HCT116 (cell line): ENCODE measurements around the gene DCTN3. TPM values are rescaled to one million over a fixed set of nuclear protein-coding genes. Genes with fewer than 3 reads are reported as not detected.

Experiments used
- ATAC-seq: fragments of 200-7000 bp; cut with Tn5 transposase; 2 replicates; pipeline ENCODE4 v1.9.1; 2020; ENCODE audit warnings: mild to moderate bottlenecking, moderate library complexity
- BruUV-seq: library from RNA; stranded (reverse); fragments of 400-500 nt; replicated peaks from 2 replicates; lab custom pipeline; 2021; lab: Mats Ljungman, UMichigan
- CTCF ChIA-PET: fragments of 300-600 bp; sonication (Branson Sonifier 250); formaldehyde crosslinking; loops from one replicate; lab custom pipeline; 2021; ENCODE audit warnings: antibody characterized with exemption; lab: Charles Lee
- POLR2A ChIA-PET: fragments of 300-600, 350-600 bp; sonication (Branson Sonifier 250); formaldehyde crosslinking; loops from one replicate; lab custom pipeline; 2021; ENCODE audit warnings: antibody characterized with exemption; lab: Charles Lee
- RAD21 ChIA-PET, 2 experiments: fragments of 300-600 bp; sonication (Branson Sonifier 250); formaldehyde crosslinking; loops; one replicate each; lab custom pipeline; 2023; ENCODE audit warnings: low total read pairs in 2 of 2; ENCODE audit not compliant: uncharacterized antibody in 2 of 2, unreplicated experiment in 2 of 2, low non-redundant PET in 1 of 2; lab: Charles Lee
- DNase-seq: peaks from one replicate; pipeline ENCODE4 v3.0.0-alpha.2; 2010; ENCODE audit warnings: low read depth, low spot score
- H2AFZ ChIP-seq: fragments of 200-600 bp; shearing (Covaris generic), sonication (generic); 2 replicates; pipeline ENCODE4 v1.6.1; 2017; ENCODE audit warnings: low read depth, mixed run types, mixed read lengths, antibody characterized with exemption, low read length; ENCODE audit not compliant: poor library complexity, severe bottlenecking
- H3K27ac ChIP-seq: 2 replicates; pipeline ENCODE4 v1.5.1; 2012; ENCODE audit warnings: low read depth, low read length
- H3K27me3 ChIP-seq: fragments of 200-600 bp; sonication (generic); 2 replicates; pipeline ENCODE4 v1.6.1; 2016; ENCODE audit warnings: mixed run types, low read length, mixed read lengths; ENCODE audit not compliant: insufficient read depth
- H3K36me3 ChIP-seq, 2 experiments: fragments of 200-500 bp in 1 of 2; fragments of 200-600 bp in 1 of 2; sonication (Bioruptor generic) in 1 of 2; sonication (generic) in 1 of 2; 2 replicates each; pipeline versions ENCODE4 v1.5.1 to v1.6.1; 2014 to 2016; ENCODE audit warnings: low read length in 2 of 2, inconsistent platforms in 1 of 2, mixed read lengths in 1 of 2, mixed run types in 1 of 2; ENCODE audit not compliant: insufficient read depth in 2 of 2, control insufficient read depth in 1 of 2
- H3K4me1 ChIP-seq, 2 experiments: fragments of 200-600 bp in 1 of 2; sonication (generic) in 1 of 2; 2 replicates each; pipeline versions ENCODE4 v1.5.1 to v1.6.1; 2012 to 2017; ENCODE audit warnings: low read length in 2 of 2, inconsistent platforms in 1 of 2, mild to moderate bottlenecking in 1 of 2, mixed read lengths in 1 of 2, mixed run types in 1 of 2, moderate library complexity in 1 of 2; ENCODE audit not compliant: insufficient read depth in 2 of 2, control insufficient read depth in 1 of 2
- H3K4me2 ChIP-seq: fragments of 200-600 bp; sonication (generic); 2 replicates; pipeline ENCODE4 v1.6.1; 2017; ENCODE audit warnings: mixed run types, low read length, mixed read lengths
- H3K4me3 ChIP-seq, 2 experiments: fragments of 200-600 bp in 1 of 2; sonication (generic) in 1 of 2; replicated peaks in 1 of 2; 2 replicates each; pipeline ENCODE4 v1.5.1; 2011 to 2016; ENCODE audit warnings: low read length in 2 of 2, control low read depth in 1 of 2, low read depth in 1 of 2, mild to moderate bottlenecking in 1 of 2, mixed read lengths in 1 of 2, mixed run types in 1 of 2
- H3K79me2 ChIP-seq: fragments of 200-600 bp; sonication (generic); 2 replicates; pipeline ENCODE4 v1.6.1; 2017; ENCODE audit warnings: mild to moderate bottlenecking, mixed run types, low read length, moderate library complexity, mixed read lengths; ENCODE audit not compliant: insufficient read depth
- H3K9ac ChIP-seq: fragments of 200-600 bp; sonication (generic); 2 replicates; pipeline ENCODE4 v1.6.1; 2016; ENCODE audit warnings: low read length, mixed read lengths
- H3K9me2 ChIP-seq: fragments of 200-600 bp; sonication (generic), shearing (Covaris generic); 2 replicates; pipeline ENCODE4 v1.6.1; 2017; ENCODE audit warnings: mixed run types, mild to moderate bottlenecking, moderate library complexity; ENCODE audit not compliant: insufficient read depth
- H3K9me3 ChIP-seq, 2 experiments: fragments of 200-500 bp in 1 of 2; fragments of 200-600 bp in 1 of 2; sonication (Bioruptor generic) in 1 of 2; sonication (generic) in 1 of 2; 2 replicates each; pipeline ENCODE4 v1.6.1; 2014 to 2017; ENCODE audit warnings: low read length in 2 of 2, mixed read lengths in 2 of 2, inconsistent platforms in 1 of 2, low read depth in 1 of 2, mild to moderate bottlenecking in 1 of 2, mixed run types in 1 of 2, moderate library complexity in 1 of 2; ENCODE audit not compliant: control insufficient read depth in 1 of 2, insufficient read depth in 1 of 2
- H4K20me1 ChIP-seq: fragments of 200-600 bp; sonication (generic), shearing (Covaris generic); 2 replicates; pipeline ENCODE4 v1.6.1; 2017; ENCODE audit warnings: mixed run types, mild to moderate bottlenecking, moderate library complexity; ENCODE audit not compliant: insufficient read depth
- CBX3 ChIP-seq: IDR thresholded peaks from 2 replicates; pipeline ENCODE4 v1.6.1; 2012; ENCODE audit warnings: low read depth
- CEBPB ChIP-seq: IDR thresholded peaks from 2 replicates; pipeline ENCODE4 v1.6.1; 2012; ENCODE audit warnings: low read depth
- EGR1 ChIP-seq: IDR thresholded peaks from 2 replicates; pipeline ENCODE4 v1.6.1; 2012; ENCODE audit warnings: low read depth
- ELF1 ChIP-seq: IDR thresholded peaks from 2 replicates; pipeline ENCODE4 v1.6.1; 2012; ENCODE audit warnings: low read depth, borderline replicate concordance
- EZH2phosphoT487 ChIP-seq: fragments of 200-600 bp; IDR thresholded peaks from 2 replicates; pipeline ENCODE4 v1.6.1; 2018; ENCODE audit warnings: antibody characterized with exemption, borderline replicate concordance
- JUND ChIP-seq: IDR thresholded peaks from 2 replicates; pipeline ENCODE4 v1.6.1; 2012
- POLR2AphosphoS5 ChIP-seq: IDR thresholded peaks from 2 replicates; pipeline ENCODE4 v1.6.1; 2011; ENCODE audit warnings: mild to moderate bottlenecking, low read depth, low read length, moderate library complexity
- RAD21 ChIP-seq: IDR thresholded peaks from 2 replicates; pipeline ENCODE4 v1.6.1; 2012; ENCODE audit warnings: low read depth, mild to moderate bottlenecking
- SIN3A ChIP-seq: IDR thresholded peaks from 2 replicates; pipeline ENCODE4 v1.6.1; 2012; ENCODE audit warnings: low read depth
- SP1 ChIP-seq: IDR thresholded peaks from 2 replicates; pipeline ENCODE4 v1.6.1; 2012; ENCODE audit warnings: low read depth
- SRF ChIP-seq: IDR thresholded peaks from 2 replicates; pipeline ENCODE4 v1.6.1; 2012; ENCODE audit warnings: low read depth
- ZFX ChIP-seq: fragments of 450-650 bp; IDR thresholded peaks from 2 replicates; pipeline ENCODE4 v1.6.1; 2017
- intact Hi-C: fragments of 100-400 bp; cut with micrococcal nuclease; formaldehyde crosslinking; loops from 2 replicates; pipeline ENCODE4 v1.10.0; 2022
- total RNA-seq: library from RNA; stranded (reverse); gene quantifications from one replicate; pipeline ENCODE4 v1.2.1, GENCODE V29; 2021; ENCODE audit not compliant: unreplicated experiment
- TF ChIP-seq, protein P1 (sequence below): IDR thresholded peaks from 2 replicates; pipeline ENCODE4 v1.6.1; 2012

Gene DCTN3
- total RNA-seq, 1 experiment from 2014 or later = 64.0 TPM

DNA sequence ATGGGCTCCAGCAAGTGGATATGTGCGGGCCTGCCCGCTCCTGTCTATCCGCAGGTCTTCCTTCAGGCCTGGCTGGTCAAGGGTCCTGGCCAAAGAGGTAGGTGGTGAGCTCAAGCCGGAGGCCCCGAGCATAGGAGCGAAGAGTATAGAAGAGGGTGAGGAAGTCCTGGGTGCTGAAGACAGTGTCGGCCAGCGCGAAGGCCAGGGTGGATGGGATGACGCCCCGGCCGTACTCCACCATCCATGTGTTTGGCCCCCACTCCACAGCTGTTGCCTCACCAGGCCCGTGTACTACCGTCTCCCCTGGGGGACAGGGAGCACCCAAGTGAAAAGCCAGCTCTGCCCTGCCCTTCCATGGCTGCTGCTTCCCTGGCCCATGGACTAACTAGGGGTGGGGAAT is 15.3 kb upstream of the DCTN3 start:
- Histone ChIP-seq H3K9me2 (no peaks in the 10 kb centered on the region), H3K4me3 (peak overlapping the region; percentile 15 to 94; a peak in 3 of 4 replicates), H3K4me2 (peak overlapping the region; percentile 95), H3K27me3 (no peaks in the 10 kb centered on the region), H3K27ac (no peak overlapping the region), H4K20me1 (no peaks in the 10 kb centered on the region), H3K36me3 (peaks cover 0 to 12% of the 10 kb centered on the region in 2 experiments; a peak in 2 of 4 replicates), H3K9me3 (no peaks in the 10 kb centered on the region), H2AFZ (no peak overlapping the region), H3K4me1 (peaks cover 10 to 35% of the 10 kb centered on the region in 2 experiments; a peak in 3 of 4 replicates), H3K79me2 (peaks cover 27% of the 10 kb centered on the region), H3K9ac (peak overlapping the region; percentile 24; the same call in 1 of the 2 replicates)
- ATAC-seq (no peak), DNase-seq (no peak)
- ChIA-PET CTCF (interaction anchor here (0.9 to 2.2 kb wide), 3 partner anchors 22 to 257 kb away, joined by 3 to 8 read pairs (median 4); no protein-coding TSS in a partner anchor), RAD21 (no interaction called here), POLR2A (interaction anchor here (1.3 kb wide), 1 partner anchor 15 kb away, joined by 4 read pairs; the partner anchor contains the start of gene DCTN3)
- intact Hi-C loops = no loop called here
- TF ChIP-seq ELF1 = no peak
- no peak for TF ChIP-seq ZFX
- no peak for TF ChIP-seq JUND
- no peak for TF ChIP-seq CEBPB
- no peak for TF ChIP-seq EZH2phosphoT487
- no peak for TF ChIP-seq EGR1
- no peak for TF ChIP-seq POLR2AphosphoS5
- TF ChIP-seq SRF = no peak
- TF ChIP-seq RAD21 = no peak
- TF ChIP-seq SP1 = no peak
- no peak for TF ChIP-seq SIN3A
- no peak for TF ChIP-seq CBX3
- TF ChIP-seq, protein P1, sequence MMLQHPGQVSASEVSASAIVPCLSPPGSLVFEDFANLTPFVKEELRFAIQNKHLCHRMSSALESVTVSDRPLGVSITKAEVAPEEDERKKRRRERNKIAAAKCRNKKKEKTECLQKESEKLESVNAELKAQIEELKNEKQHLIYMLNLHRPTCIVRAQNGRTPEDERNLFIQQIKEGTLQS = no peak
- BruUV-seq = no TSS peak
